22Rv1 (cell line): ENCODE data around the gene TCEA3.

Experiments used
- H3K27ac ChIP-seq: fragments of 450-650 bp; 2 replicates; pipeline ENCODE4 v1.5.1; 2017
- CTCF ChIP-seq: fragments of 450-650 bp; IDR thresholded peaks from 2 replicates; pipeline ENCODE4 v1.5.1; 2017; ENCODE audit warnings: mild to moderate bottlenecking
- ZFX ChIP-seq: fragments of 450-650 bp; IDR thresholded peaks from 2 replicates; pipeline ENCODE4 v1.6.1; 2017; ENCODE audit warnings: antibody characterized with exemption, borderline replicate concordance

Gene TCEA3

GRCh38 chr1:23405946-23406345 lies 18.6 kb downstream of the TCEA3 start:
- H3K27ac ChIP-seq = no peak overlapping the region
- no peak for TF ChIP-seq ZFX
- no peak for TF ChIP-seq CTCF

- peak overlapping the region; percentile 34 for H3K27ac ChIP-seq
- TF ChIP-seq ZFX (no peak), CTCF (peak; percentile 98)
Measured at GRCh38 chr1:23403735-23404486, 20.6 kb downstream of the TCEA3 start.

GRCh38 chr1:23403355-23403734 lies 21.2 kb downstream of the TCEA3 start:
- peak overlapping the region; percentile 34 for H3K27ac ChIP-seq

GRCh38 chr1:23403038-23403336 lies 21.6 kb downstream of the TCEA3 start:
- H3K27ac ChIP-seq = no peak overlapping the region
- TF ChIP-seq CTCF (no peak), ZFX (no peak)

More at GRCh38 chr1:23403355-23403734, 21.2 kb downstream of the TCEA3 start:
- no peak for TF ChIP-seq CTCF
- TF ChIP-seq ZFX = no peak

GRCh38 chr1:23402286-23403037 lies 22.1 kb downstream of the TCEA3 start:
- no peak overlapping the region for H3K27ac ChIP-seq

GRCh38 chr1:23401313-23401712 lies 23.2 kb downstream of the TCEA3 start:
- TF ChIP-seq CTCF = no peak
- TF ChIP-seq ZFX = no peak
- no peak overlapping the region for H3K27ac ChIP-seq

More at GRCh38 chr1:23402286-23403037, 22.1 kb downstream of the TCEA3 start:
- TF ChIP-seq CTCF (no peak), ZFX (no peak)

- TF ChIP-seq ZFX (no peak), CTCF (no peak)
- no peak overlapping the region for H3K27ac ChIP-seq
Measured at GRCh38 chr1:23400324-23401114, 24.0 kb downstream of the TCEA3 start.
